NCI-H146 treated with DMSO at 0.1 percent for 48 hours (cell line): ENCODE data around the gene AHCTF1.
A peak's percentile ranks its signal among the peaks of the same experiment; 100 is the strongest.
"Not testable (repeated sequence)": the region's sequence is repeated elsewhere in the genome, so short reads cannot be mapped to it uniquely, and the experiment has no call there.

Experiments
- DNase-seq: peaks from one replicate; lab custom pipeline; 2025; ENCODE audit not compliant: unreplicated experiment; lab: John Stamatoyannopoulos, UW

Gene AHCTF1

DNA sequence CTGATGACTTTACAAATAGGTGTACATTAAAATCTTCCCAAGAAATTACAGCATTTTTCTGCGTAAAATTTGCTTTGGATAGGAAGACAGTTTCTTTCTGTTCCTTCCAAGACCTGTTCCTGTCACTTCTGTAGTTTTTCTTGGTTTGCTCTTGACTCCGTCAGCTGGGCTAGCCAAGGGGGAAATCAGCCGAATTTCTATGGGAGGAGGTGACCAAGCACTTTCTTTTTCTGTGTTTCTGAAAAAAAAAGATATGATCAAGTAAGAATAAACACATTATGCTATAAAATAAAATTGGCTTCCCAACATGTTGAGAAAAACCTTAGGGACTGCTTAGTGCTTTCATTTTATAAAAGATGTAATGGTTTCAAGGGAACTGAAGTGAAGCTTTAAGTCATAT is 91.0 kb downstream of the AHCTF1 start:
- not testable (repeated sequence) for DNase-seq

DNA sequence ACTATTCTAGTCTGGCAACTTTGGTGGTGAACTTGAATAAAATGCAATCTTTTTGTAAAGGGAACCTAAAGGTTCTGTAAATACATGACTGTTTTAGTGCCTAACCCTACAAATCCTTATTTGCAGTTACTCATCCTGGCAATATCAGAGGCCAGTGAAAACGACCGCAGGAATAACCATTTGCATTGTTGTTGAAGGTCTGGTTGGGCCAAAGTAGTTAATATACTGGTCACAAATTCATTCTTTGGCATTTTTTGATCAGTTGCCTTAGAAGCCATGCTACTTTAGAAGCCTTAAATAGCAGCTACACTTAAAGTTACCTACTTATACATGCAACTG is 93.7 kb downstream of the AHCTF1 start:
- DNase-seq, result no peak

DNA sequence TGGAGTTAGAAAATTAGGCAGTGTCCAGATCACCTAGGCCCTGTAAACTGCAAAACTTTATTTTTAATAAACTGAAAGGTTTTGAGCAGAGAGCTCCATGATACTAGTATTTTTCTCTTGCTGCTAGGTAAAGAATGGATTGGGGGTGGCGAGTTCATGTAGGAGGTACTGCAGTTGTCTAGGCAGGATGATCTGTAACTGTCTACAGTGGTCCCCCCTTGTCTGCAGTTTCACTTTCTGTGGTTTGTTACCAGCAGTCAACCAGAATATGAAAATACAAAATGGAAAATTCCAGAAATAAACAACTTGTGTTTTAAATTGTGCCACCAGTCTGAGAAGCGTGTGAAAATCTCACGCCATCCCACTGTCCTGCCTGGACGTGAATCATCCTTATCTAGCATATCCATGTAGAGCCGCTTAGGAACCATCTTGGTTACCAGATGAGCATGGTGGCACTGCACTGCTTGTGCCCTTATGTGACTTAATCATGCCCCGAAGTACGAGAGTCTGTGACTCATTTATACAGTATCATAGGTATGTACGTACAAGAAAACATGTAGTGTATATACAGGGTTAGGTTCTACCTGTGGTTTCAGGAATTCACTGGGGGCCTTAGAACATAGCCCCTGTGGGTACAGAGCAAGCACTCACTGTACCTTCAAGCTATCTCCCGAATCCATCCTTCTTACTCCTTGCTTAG is 94.2 kb downstream of the AHCTF1 start:
- no peak for DNase-seq

DNA sequence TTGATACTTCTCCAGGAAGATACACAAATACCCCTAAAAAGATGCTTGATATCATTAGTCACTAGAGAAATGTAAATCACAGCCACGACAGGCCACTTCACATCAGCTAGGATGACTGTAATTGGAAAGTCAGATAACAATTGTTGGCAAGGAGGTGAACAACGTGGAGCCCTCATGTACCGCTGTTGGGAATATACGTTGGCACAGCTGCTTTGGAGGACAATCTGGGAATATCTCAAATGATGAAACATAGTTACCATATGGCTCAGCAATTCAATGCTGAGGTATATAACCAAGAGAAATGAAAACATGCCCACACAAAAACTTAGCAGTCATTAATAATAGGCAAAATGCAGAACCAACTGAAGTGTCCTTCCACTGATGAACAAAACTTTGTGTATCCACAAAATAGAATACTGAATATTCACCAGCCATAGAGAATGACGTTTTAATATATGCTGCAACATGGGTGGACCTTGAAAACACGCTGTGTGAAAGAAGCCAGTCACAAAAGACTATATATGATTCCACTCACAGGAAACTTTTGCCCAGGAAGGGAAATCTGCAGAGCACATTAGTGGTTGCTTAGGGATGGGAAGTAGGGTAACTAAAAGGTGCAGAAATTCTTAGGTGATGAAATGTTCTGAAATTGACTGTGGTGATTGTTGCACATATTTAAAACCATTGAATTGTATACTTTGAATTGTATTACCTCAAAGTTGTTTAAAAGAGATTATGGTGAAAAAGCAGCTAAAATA is 95.4 kb downstream of the AHCTF1 start:
- DNase-seq, result no peak

DNA sequence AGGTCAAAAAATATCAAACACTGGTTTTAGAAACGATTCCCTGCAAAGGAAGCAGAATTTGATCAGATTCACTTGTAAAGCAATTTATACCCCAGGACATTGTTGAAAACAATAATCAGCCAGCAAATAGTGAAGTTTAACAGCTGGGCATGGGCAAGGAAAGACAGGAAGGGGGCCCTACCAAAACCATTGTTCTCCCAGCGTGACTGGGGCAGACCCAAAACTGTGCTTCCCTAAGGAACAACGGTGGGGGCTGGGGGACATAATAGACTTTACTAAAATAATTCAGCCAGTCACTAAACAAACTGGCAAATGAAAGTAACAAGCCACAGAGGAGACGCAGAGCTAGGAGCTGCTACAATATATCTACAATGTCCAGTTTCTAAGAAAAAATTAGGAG is 100.2 kb downstream of the AHCTF1 start:
- DNase-seq, result no peak

DNA sequence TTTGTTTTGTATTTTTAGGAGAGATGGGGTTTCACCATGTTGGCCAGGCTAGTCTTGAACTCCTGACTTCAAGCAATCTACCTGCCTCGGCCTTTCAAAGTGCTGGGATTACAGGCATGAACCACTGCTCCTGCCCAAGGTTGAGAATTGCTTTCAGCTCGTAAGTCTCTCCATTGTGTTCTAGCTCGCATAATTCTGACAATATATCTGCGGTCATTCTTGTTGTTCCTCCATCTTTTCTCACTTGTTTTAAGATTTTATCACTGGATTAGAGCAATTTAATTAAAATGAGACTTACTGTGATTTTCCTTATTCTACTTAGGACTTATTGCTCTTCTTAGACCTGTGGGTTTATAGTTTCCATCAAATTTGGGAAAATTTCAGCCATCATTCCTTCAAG is 102.9 kb downstream of the AHCTF1 start:
- no peak for DNase-seq

DNA sequence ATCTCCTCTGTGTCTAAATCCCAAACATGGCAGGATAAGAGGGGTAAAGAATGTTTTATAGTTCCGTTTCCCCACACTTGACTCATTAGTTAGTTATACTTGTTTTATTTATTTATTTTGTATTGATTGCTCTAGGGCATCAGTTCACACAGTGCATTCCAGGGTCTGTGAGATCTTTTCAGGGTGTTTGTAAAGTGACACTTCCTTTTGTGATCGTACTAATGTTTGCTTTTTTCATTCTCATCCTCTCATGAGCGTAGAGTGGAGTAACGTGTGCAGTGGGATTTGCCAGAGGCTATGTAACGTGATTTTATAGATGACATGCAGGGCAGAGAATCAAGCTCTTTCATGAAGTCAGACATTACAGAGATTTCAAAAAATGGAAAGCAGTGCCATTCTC is 104.4 kb downstream of the AHCTF1 start:
- peak; percentile 94 for DNase-seq

DNA sequence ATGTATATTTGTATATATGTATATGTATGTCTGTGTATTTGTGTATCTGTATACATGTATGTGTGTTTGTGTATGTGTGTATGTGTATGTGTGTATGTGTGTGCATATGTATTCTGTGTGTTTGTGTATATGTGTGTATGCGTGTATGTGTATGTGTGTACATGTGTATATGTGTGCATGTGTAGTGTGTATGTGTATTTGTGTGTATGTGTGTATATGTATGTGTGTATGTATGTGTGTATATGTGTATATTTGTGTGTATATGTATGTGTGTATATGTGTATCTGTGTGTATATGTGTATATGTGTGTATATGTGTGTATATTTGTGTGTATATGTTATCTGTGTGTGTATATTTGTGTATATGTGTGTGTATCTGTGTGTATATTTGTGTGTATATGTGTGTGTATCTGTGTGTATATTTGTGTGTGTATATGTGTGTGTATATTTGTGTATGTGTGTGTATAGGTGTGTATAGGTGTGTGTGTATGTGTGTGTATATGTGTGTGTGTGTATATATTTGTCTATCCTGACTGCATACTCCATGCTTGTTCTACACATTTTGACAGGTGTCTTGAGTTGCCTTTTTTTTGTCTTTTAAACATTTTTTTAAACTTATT is 106.1 kb downstream of the AHCTF1 start:
- no peak for DNase-seq

DNA sequence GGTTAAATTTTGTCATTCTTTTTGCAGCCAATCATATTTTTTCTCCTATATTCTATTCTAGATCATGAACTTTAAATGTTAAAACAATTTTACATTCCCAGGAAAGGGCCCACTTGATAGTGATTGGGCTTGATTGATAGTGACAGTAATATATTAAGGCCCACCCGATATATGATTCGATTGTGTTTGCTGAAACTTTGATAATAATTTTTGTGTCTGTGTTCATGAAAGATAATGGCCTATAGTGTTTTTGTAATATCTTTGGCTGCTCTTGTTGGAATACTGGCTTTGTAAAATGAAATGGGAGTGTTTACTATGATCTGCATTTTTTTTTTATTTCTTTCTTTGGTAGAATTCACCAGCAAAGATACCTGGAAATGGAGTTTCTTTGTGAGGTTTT is 107.2 kb downstream of the AHCTF1 start:
- no peak for DNase-seq

DNA sequence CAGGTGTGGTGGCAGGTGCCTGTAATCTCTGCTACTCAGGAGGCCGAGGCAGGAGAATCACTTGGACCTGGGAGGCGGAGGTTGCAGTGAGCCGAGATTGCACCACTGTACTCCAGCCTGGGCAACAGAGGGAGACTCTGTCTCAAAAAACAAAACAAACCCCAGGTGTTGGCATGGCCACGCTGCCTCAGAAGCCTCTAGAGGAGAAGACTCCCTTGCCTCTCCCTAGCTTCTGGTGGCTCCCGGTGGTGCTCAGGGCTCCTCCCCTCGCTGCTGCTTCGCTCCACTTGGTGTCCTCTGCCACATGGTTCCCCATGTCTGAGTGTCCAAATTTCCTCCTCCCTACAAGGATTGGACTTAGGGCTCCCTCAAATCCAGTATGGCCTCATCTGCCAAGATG is 109.6 kb downstream of the AHCTF1 start:
- not testable (repeated sequence) for DNase-seq

DNA sequence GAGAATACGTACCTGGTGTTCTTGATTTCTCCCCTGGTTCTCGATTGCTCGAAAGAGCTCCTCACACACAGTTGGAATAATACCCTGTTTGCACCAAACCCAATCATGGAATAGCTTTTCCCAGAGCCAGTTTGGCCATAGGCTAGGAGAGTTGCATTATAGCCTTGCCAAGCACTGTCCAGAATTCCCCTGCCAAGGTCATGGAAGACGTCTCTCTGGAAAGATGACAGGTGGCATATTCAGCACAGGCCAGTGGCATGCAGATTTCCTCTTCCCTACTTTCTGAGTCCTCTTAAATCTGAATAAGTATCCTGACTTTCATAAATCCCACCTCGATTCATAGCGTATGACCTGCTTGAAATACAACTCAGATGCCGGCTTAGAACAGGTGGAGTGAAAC is 111.1 kb downstream of the AHCTF1 start:
- no peak for DNase-seq

DNA sequence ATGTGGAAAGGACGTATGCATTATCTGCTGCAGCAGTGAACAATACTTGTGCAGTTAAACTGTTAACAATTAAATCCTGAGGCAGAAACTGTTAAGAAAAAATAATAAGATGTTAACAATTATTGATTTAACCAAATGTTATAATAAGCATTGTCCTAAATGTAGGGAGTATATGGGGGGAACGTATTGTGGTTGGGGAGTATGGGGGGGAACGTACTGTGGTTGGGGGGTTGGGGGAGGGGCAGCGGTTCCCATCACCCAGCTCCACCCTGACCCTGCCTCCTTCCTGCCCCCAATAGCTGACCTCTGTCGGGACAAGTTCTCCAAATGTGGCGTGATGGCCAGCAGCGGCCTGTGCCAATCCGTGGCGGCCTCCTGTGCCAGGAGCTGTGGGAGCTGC is 114.0 kb downstream of the AHCTF1 start:
- not testable (repeated sequence) for DNase-seq

DNA sequence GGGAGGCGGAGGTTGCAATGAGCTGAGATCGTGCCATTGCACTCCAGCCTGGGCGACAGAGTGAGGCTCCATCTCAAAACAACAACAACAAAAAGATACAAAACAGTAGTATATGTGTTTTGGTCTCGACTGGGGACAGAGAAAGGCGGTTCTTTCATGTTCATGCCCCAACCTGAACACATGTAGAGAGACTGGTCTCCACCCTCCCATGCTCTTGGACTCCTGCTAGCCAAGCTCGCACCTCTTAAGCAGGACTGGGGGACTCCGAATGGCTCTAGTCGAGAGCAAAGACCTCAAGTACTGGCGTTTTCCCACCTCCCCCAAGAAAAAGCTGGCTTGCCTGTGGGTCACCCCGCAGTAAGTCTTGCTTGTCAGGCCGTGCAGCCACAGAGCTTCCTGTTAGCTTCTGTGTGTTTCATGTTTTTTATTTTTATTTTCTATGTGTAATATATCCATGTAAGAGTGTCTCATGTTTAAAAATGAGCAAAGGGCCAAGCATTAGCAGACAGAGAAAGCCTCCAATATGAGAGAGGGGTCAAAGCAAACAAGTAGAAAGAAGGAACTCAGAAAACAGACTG is 116.0 kb downstream of the AHCTF1 start:
- DNase-seq, result no peak

DNA sequence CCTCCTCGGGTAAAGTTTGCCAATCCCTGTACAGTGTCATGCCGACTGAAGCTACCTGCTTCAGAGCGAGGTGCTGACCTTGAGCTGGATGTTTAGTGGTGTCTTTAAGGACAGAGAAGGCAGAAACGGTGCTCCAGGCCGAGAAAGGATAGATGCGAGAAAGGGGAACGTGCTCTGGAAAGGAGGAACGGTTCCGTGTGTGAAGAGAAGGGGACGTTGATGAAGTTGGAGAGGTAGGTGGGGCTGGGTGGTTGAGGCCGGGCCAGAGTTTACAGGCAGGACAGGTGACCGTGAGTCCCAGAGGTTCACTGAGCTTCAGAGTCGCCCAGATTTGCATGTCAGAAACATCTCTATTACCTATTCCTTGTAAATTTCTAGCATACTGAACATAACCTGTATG is 116.9 kb downstream of the AHCTF1 start:
- no peak for DNase-seq

DNA sequence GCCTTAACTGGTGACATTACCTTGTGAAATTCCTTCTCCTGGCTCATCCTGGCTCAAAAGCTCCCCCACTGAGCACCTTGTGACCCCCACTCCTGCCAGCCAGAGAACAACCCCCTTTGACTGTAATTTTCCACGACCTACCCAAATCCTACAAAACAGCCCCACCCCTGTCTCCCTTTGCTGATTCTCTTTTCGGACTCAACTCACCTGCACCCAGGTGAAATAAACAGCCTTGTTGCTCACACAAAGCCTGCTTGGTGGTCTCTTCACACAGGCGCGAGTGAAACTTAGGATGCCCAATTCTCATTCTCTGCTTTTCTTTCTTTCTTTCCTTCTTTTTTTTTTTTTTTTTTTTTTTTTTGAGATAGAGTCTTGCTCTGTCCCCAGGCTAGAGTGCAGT is 118.4 kb downstream of the AHCTF1 start:
- not testable (repeated sequence) for DNase-seq

DNA sequence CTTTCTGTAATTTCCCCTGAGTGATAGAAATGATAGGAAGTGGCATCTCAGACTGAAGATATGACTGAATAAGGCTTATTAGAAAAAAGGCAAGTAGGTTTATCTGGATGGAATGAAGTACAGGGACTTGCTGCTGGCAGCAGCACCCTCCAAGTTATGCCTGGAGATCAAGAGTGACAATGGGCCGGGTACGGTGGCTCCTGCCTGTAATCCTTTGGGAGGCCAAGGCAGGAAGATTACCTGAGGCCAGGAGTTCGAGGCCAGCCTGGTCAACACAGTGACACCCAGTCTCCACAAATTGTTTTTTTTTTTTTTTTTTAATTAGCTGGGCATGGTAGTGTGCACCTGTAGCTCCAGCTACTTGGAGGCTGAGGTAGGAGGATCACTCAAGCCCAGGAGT is 119.8 kb downstream of the AHCTF1 start:
- DNase-seq, result no peak

DNA sequence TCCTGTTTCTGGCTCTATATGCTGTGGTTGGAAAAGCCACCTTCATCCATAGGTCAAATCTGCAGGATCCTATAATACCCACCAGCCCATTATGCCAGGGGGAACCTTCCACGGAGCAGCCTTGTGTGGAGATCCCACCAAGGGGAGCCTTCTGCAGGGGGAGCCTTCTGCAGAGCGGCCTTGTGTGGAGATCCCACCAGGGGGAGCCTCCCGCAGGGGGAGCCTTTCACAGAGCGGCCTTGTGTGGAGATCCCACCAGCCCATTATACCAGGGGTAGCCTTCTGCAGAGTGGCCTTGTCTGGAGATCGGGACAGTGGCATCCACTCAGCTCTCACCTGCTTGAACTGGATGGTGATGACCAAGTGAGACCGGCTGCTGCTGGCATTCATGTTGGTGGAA is 122.3 kb downstream of the AHCTF1 start:
- no peak for DNase-seq

DNA sequence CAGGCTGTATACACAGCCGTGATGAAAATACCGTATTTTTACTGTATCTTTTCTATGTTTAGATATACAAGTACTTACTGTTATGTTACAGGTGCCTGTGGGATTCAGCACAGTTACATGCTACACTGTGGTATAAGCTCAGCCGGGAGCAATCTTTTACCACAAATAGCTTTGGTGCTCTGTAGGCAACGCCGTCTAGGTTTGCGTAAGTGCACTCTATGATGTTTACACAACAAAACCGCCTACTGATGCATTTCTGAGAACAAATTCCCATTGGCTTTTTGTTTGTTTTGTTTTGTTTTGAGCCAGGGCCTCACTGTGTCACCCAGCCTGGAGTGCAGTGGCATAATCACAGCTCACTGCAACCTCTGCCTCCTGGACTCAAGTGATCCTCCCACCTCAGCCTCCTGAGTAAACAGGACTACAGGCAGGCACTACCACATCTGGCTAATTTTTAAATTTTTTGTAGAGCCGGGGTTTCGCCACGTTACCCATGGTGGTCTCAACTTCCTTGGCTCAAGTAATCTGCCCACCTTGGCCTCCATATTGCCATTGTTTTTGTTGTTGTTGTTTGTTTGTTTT is 126.5 kb downstream of the AHCTF1 start:
- no peak for DNase-seq

DNA sequence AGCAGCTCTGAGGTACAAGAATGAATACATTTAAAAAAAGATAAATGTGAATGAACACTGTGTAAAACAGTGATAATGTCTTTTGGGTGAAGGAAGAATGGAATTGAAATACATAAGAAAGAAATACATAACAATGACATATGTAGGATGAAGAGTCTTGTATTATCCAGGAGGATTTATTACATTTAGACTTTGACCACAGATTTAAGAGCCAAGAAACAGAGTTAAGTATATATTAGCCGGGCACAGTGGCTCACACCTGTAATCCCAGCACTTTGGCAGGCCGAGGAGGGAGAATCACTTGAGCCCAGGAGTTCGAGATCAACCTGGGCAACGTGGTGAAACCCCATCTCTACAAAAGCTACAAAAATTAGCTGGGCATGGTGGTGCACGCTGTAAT is 127.9 kb downstream of the AHCTF1 start:
- DNase-seq, result no peak

DNA sequence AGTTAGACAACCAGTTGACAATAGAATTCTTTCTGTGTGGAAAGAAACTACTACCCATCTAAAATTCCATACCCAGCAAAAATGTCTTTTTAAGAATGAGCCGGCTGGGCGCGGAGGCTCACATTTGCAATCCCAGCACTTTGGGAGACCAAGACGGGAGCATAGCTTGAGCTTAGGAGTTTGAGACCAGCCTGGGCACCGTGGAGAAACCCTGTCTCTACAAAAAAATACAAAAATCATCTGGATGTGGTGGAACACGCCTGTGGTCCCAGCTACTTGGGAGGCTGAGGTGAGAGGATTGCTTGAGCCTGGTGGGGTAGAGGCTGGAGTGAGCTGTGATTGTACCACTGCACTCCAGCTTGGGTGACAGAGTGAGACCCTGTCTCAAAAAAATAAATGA is 128.4 kb downstream of the AHCTF1 start:
- DNase-seq, result no peak

DNA sequence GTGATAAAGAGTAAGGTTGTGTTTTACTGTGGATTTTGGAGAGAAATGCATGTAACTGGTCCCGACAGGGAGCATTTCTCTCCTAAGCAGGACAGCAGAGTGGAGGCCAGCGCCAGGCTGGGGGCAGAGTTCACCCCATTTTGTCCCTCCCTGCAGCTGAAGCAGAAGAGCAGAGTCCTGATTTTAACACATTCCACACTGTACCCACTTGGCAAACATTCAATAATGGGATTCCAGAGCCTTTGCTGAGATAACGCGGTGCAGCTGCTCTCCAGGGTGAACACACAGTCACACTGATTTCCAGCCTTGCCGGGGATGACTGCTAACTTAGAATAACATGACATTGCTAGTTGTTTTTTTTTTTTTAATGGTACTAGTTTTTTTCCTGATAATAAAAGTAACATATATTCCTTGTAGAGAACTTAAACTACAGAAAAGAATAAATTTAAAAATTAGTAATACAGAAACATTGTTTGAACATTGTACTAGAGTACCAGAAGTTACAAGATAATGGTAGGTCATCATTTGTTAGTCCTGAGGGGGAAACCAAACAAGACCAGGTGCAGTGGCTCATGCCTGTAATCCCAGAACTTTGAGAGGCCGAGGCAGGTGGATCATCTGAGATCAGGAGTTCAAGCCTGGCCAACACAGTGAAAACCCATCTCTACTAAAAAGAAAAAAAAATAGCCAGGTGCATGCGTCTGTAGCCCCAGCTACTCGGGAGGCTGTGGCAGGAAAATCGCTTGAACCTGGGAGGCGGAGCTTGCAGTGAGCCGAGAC is 130.3 kb downstream of the AHCTF1 start:
- DNase-seq, result peak; percentile 53
